GM18951 (cell line): ENCODE data around the gene KLHL21.

Experiments used
- POLR2A ChIP-seq: IDR thresholded peaks from 4 replicates; pipeline ENCODE4 v1.6.1; 2011; ENCODE audit warnings: mild to moderate bottlenecking; ENCODE audit not compliant: insufficient read length, insufficient read depth; ENCODE audit errors: extremely low read depth
- in situ Hi-C: fragments of 300-500 bp; cut with MboI; formaldehyde crosslinking; loops from one replicate; pipeline ENCODE4 v1.12.0; 2022; ENCODE audit warnings: low sequenced_read_pairs, mixed read lengths, inconsistent platforms; ENCODE audit not compliant: unreplicated experiment

Gene KLHL21

DNA sequence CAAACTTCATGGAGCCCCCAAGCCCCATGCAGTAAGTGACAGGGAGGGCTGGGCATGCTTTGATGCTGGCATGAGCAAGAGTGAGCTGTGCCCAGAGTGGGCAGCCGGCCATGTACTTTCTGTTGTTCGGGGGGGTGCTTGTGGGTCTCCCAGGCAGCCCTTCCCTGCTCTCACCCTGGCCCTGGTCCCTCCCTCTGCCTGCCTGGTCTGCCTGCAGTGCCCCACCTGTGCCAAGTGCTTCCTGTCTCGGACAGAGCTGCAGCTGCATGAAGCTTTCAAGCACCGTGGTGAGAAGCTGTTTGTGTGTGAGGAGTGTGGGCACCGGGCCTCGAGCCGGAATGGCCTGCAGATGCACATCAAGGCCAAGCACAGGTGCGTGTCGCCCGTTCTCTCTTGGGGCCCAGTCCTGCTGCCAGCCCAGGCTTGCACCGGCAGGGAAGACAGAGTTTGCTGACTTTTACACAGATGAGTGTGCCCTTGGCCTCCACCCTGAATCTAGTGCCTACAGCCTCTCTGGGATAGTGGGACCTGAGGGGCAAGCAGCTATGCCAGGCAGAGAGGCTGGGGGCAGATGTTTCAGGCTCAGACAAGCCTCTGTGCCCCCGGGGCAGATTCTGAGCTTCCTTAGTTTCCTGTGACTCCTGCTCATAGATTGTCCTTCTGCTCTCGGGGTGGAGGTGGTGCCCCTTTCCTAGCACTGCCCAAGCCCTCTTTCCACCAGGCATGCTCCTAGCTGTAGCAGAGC is 15.2 kb downstream of the KLHL21 start:
- in situ Hi-C loops = no loop called here
- TF ChIP-seq POLR2A = no peak

DNA sequence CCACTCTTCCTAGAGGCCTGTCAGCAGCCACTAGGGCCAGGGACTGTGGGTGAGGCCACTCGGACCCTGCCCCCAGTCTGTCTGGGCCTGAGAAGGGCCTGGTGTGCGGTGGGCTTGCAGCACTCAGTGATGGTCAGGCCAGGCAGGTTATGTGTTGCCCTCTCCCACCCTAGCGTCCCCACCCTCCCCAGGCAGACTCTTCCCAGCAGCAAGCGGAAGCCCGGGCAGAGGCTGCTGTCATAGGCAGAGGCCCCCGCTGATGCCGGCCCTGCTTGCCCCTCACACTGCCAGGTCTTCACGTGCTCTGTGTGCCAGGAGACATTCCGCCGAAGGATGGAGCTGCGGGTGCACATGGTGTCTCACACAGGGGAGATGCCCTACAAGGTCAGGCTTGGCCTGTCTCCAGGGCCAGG is 16.3 kb downstream of the KLHL21 start:
- in situ Hi-C loops = no loop called here
- no peak for TF ChIP-seq POLR2A

DNA sequence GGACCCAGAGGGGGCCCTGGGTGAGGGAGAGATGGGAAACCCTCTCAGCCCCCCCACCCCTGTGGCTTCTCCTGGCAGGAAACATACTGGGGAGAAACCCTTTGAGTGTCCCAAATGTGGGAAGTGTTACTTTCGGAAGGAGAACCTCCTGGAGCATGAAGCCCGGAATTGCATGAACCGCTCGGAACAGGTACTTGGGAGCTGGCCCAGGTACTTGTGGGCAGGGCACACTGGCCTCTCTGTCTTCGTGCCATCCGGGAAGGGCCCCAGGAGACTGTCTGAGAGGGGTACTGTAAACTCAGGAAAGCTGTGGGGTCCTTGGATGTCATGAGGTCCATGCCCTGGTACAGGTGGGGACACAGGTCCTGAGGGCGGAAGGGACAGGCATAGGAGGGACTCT is 16.8 kb downstream of the KLHL21 start:
- in situ Hi-C loops = no loop called here

DNA sequence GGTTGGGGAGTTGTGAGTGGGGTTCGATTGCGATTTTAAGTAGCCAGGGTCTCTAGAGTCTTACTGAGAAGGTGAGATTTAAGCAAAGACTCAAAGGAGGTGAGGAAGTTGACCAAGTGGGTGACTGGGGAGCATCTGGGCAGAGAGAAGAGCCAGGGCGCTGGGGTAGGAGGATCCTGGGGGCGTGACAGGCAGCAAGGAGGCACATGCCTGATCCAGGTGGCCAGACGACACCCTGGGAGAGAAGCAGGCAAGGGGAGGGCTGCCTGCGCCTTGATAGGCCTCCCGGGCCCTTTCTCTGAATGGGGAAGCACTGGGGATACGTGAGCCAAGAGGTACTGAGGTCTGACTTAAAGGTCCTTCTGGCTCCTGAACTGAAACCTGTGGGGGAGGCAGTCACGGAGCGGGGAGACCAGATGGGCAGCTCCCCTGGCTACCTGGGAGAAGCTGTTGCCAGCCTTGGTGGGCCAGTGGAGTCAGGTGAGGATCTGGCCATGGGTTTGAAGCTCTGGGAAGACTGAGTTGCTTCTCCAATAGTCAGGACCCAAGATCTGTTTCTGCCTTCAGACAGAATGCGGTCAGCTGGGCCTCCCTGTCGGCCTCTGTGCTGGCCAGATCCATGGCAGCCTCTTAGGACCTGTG is 17.5 kb downstream of the KLHL21 start:
- in situ Hi-C loops = no loop called here
- TF ChIP-seq POLR2A = no peak

More for the DNA sequence above, 16.8 kb downstream of the KLHL21 start:
- TF ChIP-seq POLR2A = no peak

DNA sequence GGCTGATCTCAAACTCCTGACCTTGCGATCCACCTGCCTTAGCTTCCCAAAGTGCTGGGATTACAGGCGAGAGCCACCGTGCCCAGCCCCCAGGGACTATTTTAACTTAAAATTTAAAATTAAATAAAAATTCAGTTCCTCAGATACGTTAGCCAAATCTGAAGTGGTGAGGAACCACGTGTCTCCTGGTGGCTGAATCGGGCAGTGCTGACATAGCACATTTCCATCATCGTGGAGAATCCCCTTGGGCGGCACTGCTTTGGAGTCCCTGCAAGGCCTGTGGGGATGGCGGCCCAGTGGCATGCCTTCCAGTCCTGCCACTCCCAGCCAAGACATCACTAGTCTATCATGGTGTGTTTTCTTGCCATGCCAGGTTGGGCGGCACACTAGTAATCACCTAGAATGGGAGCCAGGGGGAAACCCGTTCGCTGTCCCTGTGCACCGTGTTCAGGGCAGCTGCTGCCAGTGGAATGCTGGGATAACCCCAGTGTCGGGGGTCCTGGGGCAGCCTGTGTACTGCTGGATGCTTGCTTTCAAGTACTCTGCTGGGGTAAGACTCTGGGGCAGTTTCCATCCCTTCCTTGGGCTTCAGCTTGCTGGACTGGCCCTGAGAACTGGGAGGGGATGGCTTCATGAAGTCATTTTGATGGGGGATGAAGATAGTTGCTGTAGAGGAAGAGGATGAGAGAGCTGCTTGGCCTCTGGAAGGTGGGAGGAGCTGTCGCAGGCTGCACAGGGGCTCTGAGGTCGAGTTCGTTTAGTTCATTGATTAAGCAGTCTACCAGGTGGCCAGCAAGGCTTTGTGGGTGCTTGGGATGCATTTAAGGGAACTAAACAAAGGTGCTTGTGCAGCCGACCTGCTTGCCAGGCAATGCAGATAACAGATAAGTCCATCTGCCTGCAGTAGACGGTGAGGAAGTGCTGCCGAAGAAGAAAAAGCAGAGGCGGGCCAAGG is 18.3 kb downstream of the KLHL21 start:
- TF ChIP-seq POLR2A = no peak
- in situ Hi-C loops = no loop called here

DNA sequence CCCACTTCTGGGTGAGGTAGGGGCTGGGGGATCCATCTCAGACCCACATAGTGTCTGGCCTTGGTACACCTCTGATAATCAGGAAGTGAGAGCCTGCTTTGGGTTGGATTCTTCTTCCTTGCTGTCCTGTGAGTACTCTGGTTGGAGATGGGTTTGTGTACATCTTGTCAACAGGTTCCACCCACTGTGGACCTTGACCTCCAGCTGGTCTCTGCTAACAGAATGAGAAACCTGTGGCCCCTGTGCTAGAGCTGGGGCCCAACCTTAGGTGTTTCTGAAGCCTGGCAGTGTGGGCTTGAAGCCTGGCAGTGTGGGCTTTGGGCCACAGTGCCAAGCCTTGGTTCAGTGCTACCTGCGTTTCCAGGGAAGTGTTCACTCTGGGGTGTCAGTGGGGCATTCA is 20.3 kb downstream of the KLHL21 start:
- in situ Hi-C loops = no loop called here
- TF ChIP-seq POLR2A = no peak

DNA sequence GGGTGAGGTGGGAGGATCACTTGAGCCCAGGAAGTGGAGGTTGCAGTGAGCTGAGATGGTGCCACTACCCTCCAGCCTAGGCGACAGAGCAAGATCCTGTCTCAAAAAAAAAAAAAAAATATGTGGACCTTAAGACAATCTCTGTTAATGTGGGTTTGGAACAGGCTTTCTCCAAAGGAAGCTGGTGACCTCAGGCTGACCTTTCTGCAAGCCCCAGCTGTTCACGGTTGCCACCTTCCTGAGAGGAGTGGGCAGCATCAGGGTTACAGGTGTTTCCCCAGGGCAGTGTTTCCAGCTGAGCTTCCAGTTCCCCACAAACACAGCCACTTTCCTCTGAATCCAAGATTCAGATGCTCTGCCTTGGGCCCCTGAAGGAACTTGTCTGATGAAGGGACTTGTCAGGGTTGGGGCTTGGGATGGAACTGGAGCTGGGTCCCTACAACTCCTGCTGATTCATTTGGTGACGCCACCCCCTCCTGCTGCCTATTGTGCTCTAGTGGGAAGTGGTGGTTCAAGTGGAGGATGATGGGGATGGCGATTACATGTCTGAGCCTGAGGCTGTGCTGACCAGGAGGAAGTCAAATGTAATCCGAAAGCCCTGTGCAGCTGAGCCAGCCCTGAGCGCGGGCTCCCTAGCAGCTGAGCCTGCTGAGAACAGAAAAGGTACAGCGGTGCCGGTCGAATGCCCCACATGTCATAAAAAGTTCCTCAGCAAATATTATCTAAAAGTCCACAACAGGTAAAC is 20.9 kb downstream of the KLHL21 start:
- TF ChIP-seq POLR2A = no peak

DNA sequence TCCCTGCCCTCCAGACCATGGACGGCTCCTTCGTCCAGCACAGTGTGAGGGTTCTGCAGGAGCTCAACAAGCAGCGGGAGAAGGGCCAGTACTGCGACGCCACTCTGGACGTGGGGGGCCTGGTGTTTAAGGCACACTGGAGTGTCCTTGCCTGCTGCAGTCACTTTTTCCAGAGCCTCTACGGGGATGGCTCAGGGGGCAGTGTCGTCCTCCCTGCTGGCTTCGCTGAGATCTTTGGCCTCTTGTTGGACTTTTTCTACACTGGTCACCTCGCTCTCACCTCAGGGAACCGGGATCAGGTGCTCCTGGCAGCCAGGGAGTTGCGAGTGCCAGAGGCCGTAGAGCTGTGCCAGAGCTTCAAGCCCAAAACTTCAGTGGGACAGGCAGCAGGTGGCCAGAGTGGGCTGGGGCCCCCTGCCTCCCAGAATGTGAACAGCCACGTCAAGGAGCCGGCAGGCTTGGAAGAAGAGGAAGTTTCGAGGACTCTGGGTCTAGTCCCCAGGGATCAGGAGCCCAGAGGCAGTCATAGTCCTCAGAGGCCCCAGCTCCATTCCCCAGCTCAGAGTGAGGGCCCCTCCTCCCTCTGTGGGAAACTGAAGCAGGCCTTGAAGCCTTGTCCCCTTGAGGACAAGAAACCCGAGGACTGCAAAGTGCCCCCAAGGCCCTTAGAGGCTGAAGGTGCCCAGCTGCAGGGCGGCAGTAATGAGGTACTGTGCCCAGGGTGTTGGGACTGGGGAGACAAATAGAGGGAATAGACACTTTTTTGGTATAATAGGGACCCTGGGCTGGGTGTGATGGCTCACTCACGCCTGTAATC is 21.9 kb downstream of the KLHL21 start:
- no peak for TF ChIP-seq POLR2A
- in situ Hi-C loops = no loop called here

More for the DNA sequence above, 20.9 kb downstream of the KLHL21 start:
- in situ Hi-C loops = no loop called here

DNA sequence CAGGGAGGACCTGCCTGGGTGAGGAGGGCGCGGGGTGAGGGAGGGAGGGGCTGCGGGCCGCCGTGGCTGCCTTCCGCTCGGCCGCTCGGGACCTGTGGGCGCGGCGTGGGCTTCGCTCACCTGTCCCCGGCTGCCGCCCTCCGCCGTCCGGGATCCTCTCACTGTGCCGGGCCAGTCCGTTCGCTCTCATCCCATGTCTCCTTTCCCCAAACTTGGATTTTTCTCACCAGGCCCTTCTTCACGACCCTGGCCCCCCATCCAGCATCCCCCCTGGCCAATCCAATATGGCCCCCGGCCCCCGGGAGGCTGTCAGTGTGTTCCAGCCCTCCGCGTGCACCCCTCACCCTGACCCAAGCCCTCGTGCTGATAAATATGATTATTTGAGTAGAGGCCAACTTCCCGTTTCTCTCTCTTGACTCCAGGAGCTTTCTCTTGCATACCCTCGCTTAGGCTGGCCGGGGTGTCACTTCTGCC is 22.5 kb downstream of the KLHL21 start:
- in situ Hi-C loops = no loop called here
- TF ChIP-seq POLR2A = no peak

DNA sequence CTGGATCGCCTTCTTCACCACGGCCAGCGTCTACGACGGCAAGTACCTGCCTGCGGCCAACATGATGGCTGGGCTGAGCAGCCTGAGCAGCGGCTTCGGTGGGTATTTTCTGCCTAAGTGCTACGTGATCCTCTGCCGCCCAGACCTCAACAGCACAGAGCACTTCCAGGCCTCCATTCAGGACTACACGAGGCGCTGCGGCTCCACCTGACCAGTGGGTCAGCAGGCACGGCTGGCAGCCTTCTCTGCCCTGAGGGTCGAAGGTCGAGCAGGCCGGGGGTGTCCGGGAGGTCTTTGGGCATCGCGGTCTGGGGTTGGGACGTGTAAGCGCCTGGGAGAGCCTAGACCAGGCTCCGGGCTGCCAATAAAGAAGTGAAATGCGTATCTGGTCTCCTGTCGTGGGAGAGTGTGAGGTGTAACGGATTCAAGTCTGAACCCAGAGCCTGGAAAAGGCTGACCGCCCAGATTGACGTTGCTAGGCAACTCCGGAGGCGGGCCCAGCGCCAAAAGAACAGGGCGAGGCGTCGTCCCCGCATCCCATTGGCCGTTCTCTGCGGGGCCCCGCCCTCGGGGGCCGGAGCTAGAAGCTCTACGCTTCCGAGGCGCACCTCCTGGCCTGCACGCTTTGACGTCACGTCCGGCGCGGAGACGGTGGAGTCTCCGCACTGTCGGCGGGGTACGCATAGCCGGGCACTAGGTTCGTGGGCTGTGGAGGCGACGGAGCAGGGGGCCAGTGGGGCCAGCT is 23.1 kb downstream of the KLHL21 start, which contains the start of gene ZBTB48:
Gene ZBTB48, plus strand, starts transcription at position 621 of the 745 bp plus-strand sequence. CDS start 616 bp downstream, outside the sequence.
- peak; percentile 97 for TF ChIP-seq POLR2A

DNA sequence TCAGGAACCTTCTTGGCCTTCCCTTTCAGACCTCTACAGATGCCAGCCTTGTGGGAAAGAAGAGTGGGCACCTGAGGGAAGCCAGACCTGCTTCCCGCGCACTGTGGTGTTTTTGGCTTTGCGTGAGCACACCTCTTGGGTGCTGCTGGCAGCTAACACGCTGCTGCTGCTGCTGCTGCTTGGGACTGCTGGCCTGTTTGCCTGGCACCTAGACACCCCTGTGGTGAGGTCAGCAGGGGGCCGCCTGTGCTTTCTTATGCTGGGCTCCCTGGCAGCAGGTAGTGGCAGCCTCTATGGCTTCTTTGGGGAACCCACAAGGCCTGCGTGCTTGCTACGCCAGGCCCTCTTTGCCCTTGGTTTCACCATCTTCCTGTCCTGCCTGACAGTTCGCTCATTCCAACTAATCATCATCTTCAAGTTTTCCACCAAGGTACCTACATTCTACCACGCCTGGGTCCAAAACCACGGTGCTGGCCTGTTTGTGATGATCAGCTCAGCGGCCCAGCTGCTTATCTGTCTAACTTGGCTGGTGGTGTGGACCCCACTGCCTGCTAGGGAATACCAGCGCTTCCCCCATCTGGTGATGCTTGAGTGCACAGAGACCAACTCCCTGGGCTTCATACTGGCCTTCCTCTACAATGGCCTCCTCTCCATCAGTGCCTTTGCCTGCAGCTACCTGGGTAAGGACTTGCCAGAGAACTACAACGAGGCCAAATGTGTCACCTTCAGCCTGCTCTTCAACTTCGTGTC is 23.9 kb downstream of the KLHL21 start:
- no peak for TF ChIP-seq POLR2A
- in situ Hi-C loops = no loop called here

More for the DNA sequence above, 23.1 kb downstream of the KLHL21 start, which contains the start of gene ZBTB48:
- in situ Hi-C loops = no loop called here
